ENCODE results near the gene RRAGC. TPM values are rescaled to one million over a fixed set of nuclear protein-coding genes. Genes with fewer than 3 reads are reported as not detected.
"Not testable (repeated sequence)": the region's sequence is repeated elsewhere in the genome, so short reads cannot be mapped to it uniquely, and the experiment has no call there.

Gene RRAGC
- total and polyA plus RNA-seq, 4 donors = 20.8 to 33.8 (median 32.4) TPM

DNA sequence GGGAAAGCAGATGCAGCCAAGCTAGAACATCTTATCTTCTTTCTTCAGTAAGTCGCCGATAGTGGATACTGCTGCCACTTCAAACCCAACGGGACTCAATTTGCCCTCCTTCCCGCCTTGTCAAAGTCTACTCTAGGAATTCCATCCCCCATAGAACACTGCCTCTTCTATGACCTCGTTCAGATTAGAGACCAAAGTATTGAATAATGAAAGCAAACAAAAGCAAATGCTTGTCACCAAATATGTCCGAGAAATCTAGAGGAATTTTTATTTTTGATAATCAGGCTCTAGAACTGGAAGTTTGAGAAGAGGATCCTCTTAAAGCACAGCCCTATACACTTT lies 853 bp upstream of the RRAGC start:
- no peak for DNase-seq (ENCODE audit: low read depth in 4 of 6, low spot score in 6 of 6)
- H3K4me3 ChIP-seq (ENCODE audit: low read depth, low read length) = peak overlapping the region; percentile 97
- H3K27ac ChIP-seq (ENCODE audit: low read depth, low read length) = no peak overlapping the region
- H3K9me3 ChIP-seq (ENCODE audit: control insufficient read depth, insufficient read depth, low read length) = no peaks in the 10 kb centered on the region
- H3K27me3 ChIP-seq (ENCODE audit: control insufficient read depth, insufficient read depth, low read length) = no peaks in the 10 kb centered on the region
- 3% methylated on average over 4 of the region's 6 CpGs for WGBS (ENCODE audit: insufficient coverage)
- peaks cover under 1% of the 10 kb centered on the region for H3K36me3 ChIP-seq (ENCODE audit: control insufficient read depth, insufficient read depth, low read length)
- peaks cover 27% of the 10 kb centered on the region for H3K4me1 ChIP-seq (ENCODE audit: control insufficient read depth, insufficient read depth, low read length)

DNA sequence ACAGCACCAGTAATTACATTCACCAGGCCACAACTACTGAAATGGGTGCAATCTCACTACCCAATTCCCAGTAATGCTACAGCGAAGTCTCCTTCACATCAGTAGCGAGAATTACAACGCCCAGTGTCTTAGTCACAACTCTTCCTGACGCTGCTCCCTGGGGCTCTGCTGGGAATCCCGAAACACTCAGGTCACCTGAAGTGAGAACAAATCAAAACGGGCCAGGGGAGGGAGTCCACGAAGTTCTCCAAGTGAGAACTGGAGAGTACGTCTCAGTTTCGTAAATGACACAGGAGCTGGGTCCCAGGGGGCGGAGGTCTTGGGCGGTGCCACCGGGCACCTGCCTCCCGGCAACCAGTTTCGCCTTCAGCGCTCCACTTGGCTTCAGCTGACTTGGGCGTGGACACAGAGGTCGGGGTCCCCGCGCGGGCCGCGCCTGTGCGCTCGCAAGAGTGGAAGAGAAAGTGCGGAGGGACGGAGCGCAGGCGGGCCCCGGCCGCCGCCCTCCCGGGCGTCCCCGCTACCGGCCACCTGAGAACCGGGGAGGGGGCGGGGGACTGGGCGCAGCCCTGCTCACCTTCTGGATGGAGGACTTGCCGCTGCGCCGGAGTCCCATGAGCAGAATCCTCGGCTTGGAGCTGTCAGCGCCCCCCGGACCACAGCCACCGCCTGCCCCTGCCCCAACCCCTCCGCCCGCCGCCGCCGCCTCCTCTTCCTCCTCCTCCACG lies 575 bp downstream of the RRAGC start:
- no peaks in the 10 kb centered on the region for H3K27me3 ChIP-seq (ENCODE audit: control insufficient read depth, insufficient read depth, low read length)
- peaks cover 27% of the 10 kb centered on the region for H3K4me1 ChIP-seq (ENCODE audit: control insufficient read depth, insufficient read depth, low read length)
- H3K4me3 ChIP-seq (ENCODE audit: low read depth, low read length) = peak overlapping the region; percentile 97
- WGBS (ENCODE audit: insufficient coverage) = under 1% methylated on average over 42 of the region's 51 CpGs
- H3K27ac ChIP-seq (ENCODE audit: low read depth, low read length) = no peak overlapping the region
- no peaks in the 10 kb centered on the region for H3K9me3 ChIP-seq (ENCODE audit: control insufficient read depth, insufficient read depth, low read length)
- peak in 2 of 6 donors; percentile 28 to 36 for DNase-seq (ENCODE audit: low read depth in 4 of 6, low spot score in 6 of 6)
- H3K36me3 ChIP-seq (ENCODE audit: control insufficient read depth, insufficient read depth, low read length) = peaks cover 3% of the 10 kb centered on the region

DNA sequence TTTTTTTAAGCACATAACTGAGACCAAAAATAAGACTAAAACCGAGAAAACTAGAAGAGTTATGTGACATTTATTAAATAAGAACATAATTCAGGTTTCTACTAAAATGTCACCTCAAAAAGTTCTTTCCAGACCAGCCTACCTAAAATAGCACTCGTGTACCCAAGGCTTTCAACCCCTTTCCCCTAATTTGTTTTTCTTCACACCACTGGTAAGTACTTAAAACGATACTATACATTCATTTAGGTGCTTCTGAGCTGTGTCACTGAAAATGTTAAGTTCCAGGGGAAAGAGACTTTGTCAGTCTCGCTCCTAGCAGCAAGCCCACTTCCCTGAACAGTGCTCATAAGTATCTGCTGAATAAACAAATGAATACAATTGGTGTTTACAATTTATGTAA lies 6.8 kb downstream of the RRAGC start:
- Histone ChIP-seq H3K27ac (ENCODE audit: low read depth, low read length) (no peak overlapping the region), H3K4me3 (ENCODE audit: low read depth, low read length) (no peak overlapping the region), H3K27me3 (ENCODE audit: control insufficient read depth, insufficient read depth, low read length) (no peaks in the 10 kb centered on the region), H3K4me1 (ENCODE audit: control insufficient read depth, insufficient read depth, low read length) (peaks cover 5% of the 10 kb centered on the region), H3K9me3 (ENCODE audit: control insufficient read depth, insufficient read depth, low read length) (no peaks in the 10 kb centered on the region), H3K36me3 (ENCODE audit: control insufficient read depth, insufficient read depth, low read length) (peaks cover 28% of the 10 kb centered on the region)
- 100% methylated on average over 1 of the region's 4 CpGs for WGBS (ENCODE audit: insufficient coverage)
- DNase-seq (ENCODE audit: low read depth in 4 of 6, low spot score in 6 of 6) = no peak

DNA sequence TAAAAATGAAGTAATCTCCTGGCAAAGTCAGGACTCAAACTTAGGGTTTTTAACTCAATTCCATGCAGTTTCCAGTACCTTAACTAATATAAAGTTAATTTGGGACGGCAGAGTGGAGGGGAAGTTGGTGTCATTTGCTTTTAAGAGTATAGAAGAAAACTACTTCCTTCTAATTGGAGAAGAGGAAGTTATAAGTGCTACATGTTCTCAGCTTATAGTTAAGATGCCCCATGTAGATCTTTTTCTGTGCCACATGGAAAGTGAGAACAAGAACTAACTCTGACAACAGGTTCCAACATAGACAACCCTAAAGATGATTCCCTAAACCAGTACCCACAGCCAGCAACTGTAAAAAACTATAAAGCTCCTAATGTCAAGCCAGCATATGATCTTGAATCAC lies 11.5 kb downstream of the RRAGC start:
- H3K27me3 ChIP-seq (ENCODE audit: control insufficient read depth, insufficient read depth, low read length) = no peaks in the 10 kb centered on the region
- no peaks in the 10 kb centered on the region for H3K9me3 ChIP-seq (ENCODE audit: control insufficient read depth, insufficient read depth, low read length)
- WGBS (ENCODE audit: insufficient coverage) = no CpG with 5 or more reads among the region's 1 CpG
- no peak overlapping the region for H3K4me3 ChIP-seq (ENCODE audit: low read depth, low read length)
- no peak overlapping the region for H3K27ac ChIP-seq (ENCODE audit: low read depth, low read length)
- DNase-seq (ENCODE audit: low read depth in 4 of 6, low spot score in 6 of 6) = no peak
- H3K36me3 ChIP-seq (ENCODE audit: control insufficient read depth, insufficient read depth, low read length) = peaks cover 33% of the 10 kb centered on the region
- H3K4me1 ChIP-seq (ENCODE audit: control insufficient read depth, insufficient read depth, low read length) = no peaks in the 10 kb centered on the region

- Histone ChIP-seq H3K4me3 (ENCODE audit: low read depth, low read length) (no peak overlapping the region), H3K27me3 (ENCODE audit: control insufficient read depth, insufficient read depth, low read length) (no peaks in the 10 kb centered on the region), H3K36me3 (ENCODE audit: control insufficient read depth, insufficient read depth, low read length) (peaks cover 36% of the 10 kb centered on the region), H3K4me1 (ENCODE audit: control insufficient read depth, insufficient read depth, low read length) (no peaks in the 10 kb centered on the region), H3K9me3 (ENCODE audit: control insufficient read depth, insufficient read depth, low read length) (no peaks in the 10 kb centered on the region), H3K27ac (ENCODE audit: low read depth, low read length) (no peak overlapping the region)
- no peak for DNase-seq (ENCODE audit: low read depth in 4 of 6, low spot score in 6 of 6)
- 74% methylated on average over 3 of the region's 3 CpGs for WGBS (ENCODE audit: insufficient coverage)
These were observed 13.4 kb downstream of the RRAGC start for GRCh38 chr1:38846210-38846609.

DNA sequence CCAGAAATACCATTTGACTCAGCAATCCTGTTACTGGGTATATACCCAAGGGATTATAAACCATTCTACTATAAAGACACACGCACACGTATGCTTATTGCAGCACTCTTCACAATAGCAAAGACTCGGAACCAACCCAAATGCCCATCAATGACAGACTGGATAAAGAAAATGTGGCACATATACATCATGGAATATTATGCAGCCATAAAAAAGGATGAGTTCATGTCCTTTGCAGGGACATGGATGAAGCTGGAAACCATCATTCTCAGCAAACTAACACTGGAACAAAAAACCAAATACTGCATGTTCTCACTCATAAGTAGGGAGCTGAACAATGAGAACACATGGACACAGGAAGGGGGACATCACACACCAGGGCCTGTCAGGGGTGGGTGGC lies 14.5 kb downstream of the RRAGC start:
- H3K4me1 ChIP-seq (ENCODE audit: control insufficient read depth, insufficient read depth, low read length); H3K4me3 ChIP-seq (ENCODE audit: low read depth, low read length); H3K9me3 ChIP-seq (ENCODE audit: control insufficient read depth, insufficient read depth, low read length); H3K27ac ChIP-seq (ENCODE audit: low read depth, low read length); DNase-seq (ENCODE audit: low read depth in 4 of 6, low spot score in 6 of 6); H3K27me3 ChIP-seq (ENCODE audit: control insufficient read depth, insufficient read depth, low read length): not testable (repeated sequence)
- peaks cover 29% of the 10 kb centered on the region for H3K36me3 ChIP-seq (ENCODE audit: control insufficient read depth, insufficient read depth, low read length)
- no CpG with 5 or more reads among the region's 3 CpGs for WGBS (ENCODE audit: insufficient coverage)

GRCh38 chr1:38840281-38840680 lies 19.3 kb downstream of the RRAGC start:
- Histone ChIP-seq H3K4me1 (ENCODE audit: control insufficient read depth, insufficient read depth, low read length) (no peaks in the 10 kb centered on the region), H3K36me3 (ENCODE audit: control insufficient read depth, insufficient read depth, low read length) (peaks cover 13% of the 10 kb centered on the region), H3K27ac (ENCODE audit: low read depth, low read length) (no peak overlapping the region), H3K27me3 (ENCODE audit: control insufficient read depth, insufficient read depth, low read length) (no peaks in the 10 kb centered on the region), H3K9me3 (ENCODE audit: control insufficient read depth, insufficient read depth, low read length) (no peaks in the 10 kb centered on the region), H3K4me3 (ENCODE audit: low read depth, low read length) (no peak overlapping the region)
- DNase-seq (ENCODE audit: low read depth in 4 of 6, low spot score in 6 of 6) = no peak
- WGBS (ENCODE audit: insufficient coverage) = 65% methylated on average over 2 of the region's 2 CpGs

GRCh38 chr1:38839363-38839762 lies 20.2 kb downstream of the RRAGC start:
- Histone ChIP-seq H3K27me3 (ENCODE audit: control insufficient read depth, insufficient read depth, low read length) (no peaks in the 10 kb centered on the region), H3K9me3 (ENCODE audit: control insufficient read depth, insufficient read depth, low read length) (no peaks in the 10 kb centered on the region), H3K4me3 (ENCODE audit: low read depth, low read length) (no peak overlapping the region), H3K4me1 (ENCODE audit: control insufficient read depth, insufficient read depth, low read length) (no peaks in the 10 kb centered on the region), H3K27ac (ENCODE audit: low read depth, low read length) (no peak overlapping the region), H3K36me3 (ENCODE audit: control insufficient read depth, insufficient read depth, low read length) (peaks cover 11% of the 10 kb centered on the region)
- 90% methylated on average over 2 of the region's 9 CpGs for WGBS (ENCODE audit: insufficient coverage)
- no peak for DNase-seq (ENCODE audit: low read depth in 4 of 6, low spot score in 6 of 6)

DNA sequence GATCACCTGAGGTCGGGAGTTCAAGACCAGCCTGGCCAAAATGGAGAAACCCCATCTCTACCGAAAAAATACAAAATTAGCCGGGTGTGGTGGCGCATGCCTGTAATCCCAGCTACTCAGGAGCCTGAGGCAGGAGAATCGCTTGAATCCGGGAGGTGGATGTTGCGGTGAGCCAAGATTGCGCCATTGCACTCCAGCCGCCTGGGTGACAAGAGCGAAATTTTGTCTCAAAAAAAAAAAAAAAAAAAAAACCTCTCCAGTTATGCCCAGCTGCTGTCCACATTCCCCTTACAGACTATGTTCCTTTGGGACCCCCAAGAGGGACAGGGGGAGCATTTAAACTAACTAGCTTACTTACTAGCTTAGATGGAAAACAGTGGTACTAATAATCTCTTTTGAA lies 23.3 kb downstream of the RRAGC start:
- DNase-seq (ENCODE audit: low read depth in 4 of 6, low spot score in 6 of 6); H3K4me1 ChIP-seq (ENCODE audit: control insufficient read depth, insufficient read depth, low read length): not testable (repeated sequence)
- 97% methylated on average over 8 of the region's 10 CpGs for whole genome bisulfite sequencing (ENCODE audit: insufficient coverage)

More for the DNA sequence above, 23.3 kb downstream of the RRAGC start:
- H3K4me3 ChIP-seq (ENCODE audit: low read depth, low read length); H3K36me3 ChIP-seq (ENCODE audit: control insufficient read depth, insufficient read depth, low read length); H3K9me3 ChIP-seq (ENCODE audit: control insufficient read depth, insufficient read depth, low read length); H3K27ac ChIP-seq (ENCODE audit: low read depth, low read length); H3K27me3 ChIP-seq (ENCODE audit: control insufficient read depth, insufficient read depth, low read length): not testable (repeated sequence)
